Measurements from ENCODE around the gene TGIF2. TPM values are rescaled to one million over a fixed set of nuclear protein-coding genes. Genes with fewer than 3 reads are reported as not detected.

Gene TGIF2
- total and polyA plus RNA-seq, 2 of the 8 experiments (the other 6 are each of a cell fraction or from before 2014, with no cell fraction given) = 49.7 to 76.7 TPM

GRCh38 chr20:36624944-36625324, 51.5 kb downstream of the TGIF2 start:
- Histone ChIP-seq H2BK20ac (ENCODE audit: low read length) (no peak overlapping the region), H3K56ac (replicated peaks; ENCODE audit: insufficient read length, low read depth, low read length) (no peak overlapping the region), H4K5ac (ENCODE audit: insufficient read length, low read depth, low read length) (no peak overlapping the region), H3K27ac (ENCODE audit: low read depth, low read length) (no peak overlapping the region), H3K79me1 (ENCODE audit: low read depth, low read length) (no peaks in the 10 kb centered on the region), H3K14ac (ENCODE audit: insufficient read length) (no peak overlapping the region), H3K4me3 (ENCODE audit: extremely low read depth in 1 of 4, insufficient read depth in 2 of 4, low read depth in 3 of 4, low read length in 4 of 4) (no peak overlapping the region), H2AFZ (ENCODE audit: low read length) (no peak overlapping the region), H3K4me2 (ENCODE audit: insufficient read depth in 1 of 2, low read depth in 2 of 2, low read length in 2 of 2) (no peak overlapping the region), H3K4ac (replicated peaks; ENCODE audit: insufficient read length, low read depth, low read length) (no peak overlapping the region), H2BK12ac (ENCODE audit: low read depth, low read length) (no peak overlapping the region), H3K23me2 (ENCODE audit: low read depth, low read length) (no peaks in the 10 kb centered on the region; the same call in 1 of the 2 replicates), H4K91ac (replicated peaks; ENCODE audit: insufficient read length, low read length) (no peak overlapping the region), H4K8ac (ENCODE audit: extremely low read depth, insufficient read depth, low read length) (no peak overlapping the region), H2BK15ac (ENCODE audit: low read length) (no peak overlapping the region), H4K20me1 (replicated peaks in 1 of 2; ENCODE audit: control insufficient read depth in 1 of 2, insufficient read depth in 2 of 2, low read length in 2 of 2) (no peaks in the 10 kb centered on the region), H3K79me2 (ENCODE audit: control insufficient read depth in 1 of 2, insufficient read depth in 2 of 2, low read length in 2 of 2) (no peaks in the 10 kb centered on the region), H3K18ac (ENCODE audit: extremely low read depth, low read length) (no peak overlapping the region), H3K9me3 (ENCODE audit: insufficient read depth in 2 of 2, low read depth in 1 of 2, low read length in 1 of 2) (no peaks in the 10 kb centered on the region), H3K4me1 (replicated peaks in 1 of 4; ENCODE audit: control insufficient read depth in 3 of 4, insufficient read depth in 4 of 4, low read length in 3 of 4) (peaks cover 0 to 4% (median 1%) of the 10 kb centered on the region in 4 experiments; a peak in 3 of 7 replicates), H3K36me3 (ENCODE audit: control insufficient read depth in 2 of 4, insufficient read depth in 4 of 4, low read length in 3 of 4) (no peaks in the 10 kb centered on the region), H2BK5ac (ENCODE audit: low read depth, low read length) (no peak overlapping the region), H2AK5ac (ENCODE audit: low read depth, low read length) (no peak overlapping the region), H3K27me3 (replicated peaks in 1 of 4; ENCODE audit: control insufficient read depth in 3 of 4, extremely low read depth in 1 of 4, insufficient read depth in 3 of 4, low read length in 3 of 4) (no peaks in the 10 kb centered on the region), H2BK120ac (replicated peaks; ENCODE audit: low read depth, low read length) (no peak overlapping the region), H3K9ac (replicated peaks in 1 of 4; ENCODE audit: extremely low read depth in 1 of 4, low read depth in 3 of 4, low read length in 3 of 4) (no peak overlapping the region), H3K23ac (ENCODE audit: insufficient read length) (no peak overlapping the region)
- 94% methylated on average over 2 of the region's 2 CpGs; no CpG with 5 or more reads in 1 of the 2 experiments for WGBS, 2 experiments (ENCODE audit: extremely low coverage in 1 of 2, insufficient coverage in 1 of 2, insufficient read length in 1 of 2, insufficient replicate concordance in 2 of 2, low coverage in 1 of 2, low lambda C conversion rate in 2 of 2, missing lambda C conversion rate in 1 of 2)
- POLR2A ChIA-PET (ENCODE audit: partially characterized antibody) = interaction anchor here (0.7 to 1.6 kb wide), 3 partner anchors 11 to 53 kb away, joined by 3 to 5 read pairs (median 4); no protein-coding TSS in a partner anchor
- CTCF ChIA-PET (ENCODE audit: partially characterized antibody) = interaction anchor here (0.7 to 3.7 kb wide), 6 partner anchors 8 to 104 kb away, joined by 3 to 30 read pairs (median 6); no protein-coding TSS in a partner anchor
- no peak for FAIRE-seq
- DNase-seq (ENCODE audit: low read depth in 1 of 2, low spot score in 2 of 2) = no peak
- TF ChIP-seq ATF2 (IDR thresholded peaks at IDR 0.05; ENCODE audit: low read length) (no peak), USF2 (IDR thresholded peaks at IDR 0.05; ENCODE audit: low read length) (no peak), ATF3 (IDR thresholded peaks at IDR 0.05; ENCODE audit: insufficient read depth, low read depth, low read length) (no peak), SP4 (IDR thresholded peaks at IDR 0.05; ENCODE audit: low read length) (no peak), POLR2A (IDR thresholded peaks at IDR 0.05; ENCODE audit: control extremely low read depth in 1 of 2, low read depth in 2 of 2, low read length in 2 of 2) (no peak), CBX5 (IDR thresholded peaks at IDR 0.05; ENCODE audit: low read depth, low read length) (no peak), RNF2 (IDR thresholded peaks at IDR 0.05; ENCODE audit: borderline replicate concordance, low read depth, low read length, missing control alignments, poor library complexity, severe bottlenecking) (no peak), ASH2L (IDR thresholded peaks at IDR 0.05; ENCODE audit: low read length) (no peak), RAD21 (IDR thresholded peaks at IDR 0.05 in 1 of 2, conservative IDR thresholded peaks at IDR 0.05 in 1 of 2; ENCODE audit: low read depth in 2 of 2, low read length in 2 of 2) (no peak)
